Epithelial cell of esophagus (primary cell): ENCODE results near the gene EEF1AKMT3.

ENCODE experiments used
- DNase-seq: peaks from one replicate; pipeline ENCODE4 v3.0.0; 2010; ENCODE audit warnings: low read depth
- H3K4me3 ChIP-seq: 2 replicates; pipeline ENCODE4 v1.5.1; 2011; ENCODE audit warnings: mild to moderate bottlenecking, low read length, control low read depth
- CTCF ChIP-seq: IDR thresholded peaks from 2 replicates; pipeline ENCODE4 v1.5.1; 2011; ENCODE audit warnings: low read depth, mild to moderate bottlenecking, low read length, control low read depth, inconsistent platforms; ENCODE audit not compliant: insufficient read depth; ENCODE audit errors: missing control alignments

Gene EEF1AKMT3

GRCh38 chr12:57758552-57759359, 13.7 kb upstream of the EEF1AKMT3 start:
- no peak for TF ChIP-seq CTCF
- H3K4me3 ChIP-seq = no peak overlapping the region
- no peak for DNase-seq

GRCh38 chr12:57759360-57759980, 12.9 kb upstream of the EEF1AKMT3 start:
- H3K4me3 ChIP-seq = no peak overlapping the region
- TF ChIP-seq CTCF = peak; percentile 73
- DNase-seq = peak; percentile 73

- TF ChIP-seq CTCF = no peak
- no peak overlapping the region for H3K4me3 ChIP-seq
- DNase-seq = no peak
Observed at GRCh38 chr12:57760347-57760982, 11.9 kb upstream of the EEF1AKMT3 start.

- no peak for DNase-seq
- TF ChIP-seq CTCF = no peak
- H3K4me3 ChIP-seq = no peak overlapping the region
Observed at GRCh38 chr12:57761391-57761998, 10.9 kb upstream of the EEF1AKMT3 start.

GRCh38 chr12:57762463-57762862, 10.0 kb upstream of the EEF1AKMT3 start:
- TF ChIP-seq CTCF = no peak
- H3K4me3 ChIP-seq = no peak overlapping the region
- no peak for DNase-seq

GRCh38 chr12:57763881-57764661, 8.3 kb upstream of the EEF1AKMT3 start:
- DNase-seq = no peak
- no peak for TF ChIP-seq CTCF
- H3K4me3 ChIP-seq = no peak overlapping the region
